ENCODE data around the gene SLC44A4.
A peak's percentile ranks its signal among the peaks of the same experiment; 100 is the strongest.
"Not testable (repeated sequence)": the region's sequence is repeated elsewhere in the genome, so short reads cannot be mapped to it uniquely, and the experiment has no call there.

The SLC44A4 gene

DNA sequence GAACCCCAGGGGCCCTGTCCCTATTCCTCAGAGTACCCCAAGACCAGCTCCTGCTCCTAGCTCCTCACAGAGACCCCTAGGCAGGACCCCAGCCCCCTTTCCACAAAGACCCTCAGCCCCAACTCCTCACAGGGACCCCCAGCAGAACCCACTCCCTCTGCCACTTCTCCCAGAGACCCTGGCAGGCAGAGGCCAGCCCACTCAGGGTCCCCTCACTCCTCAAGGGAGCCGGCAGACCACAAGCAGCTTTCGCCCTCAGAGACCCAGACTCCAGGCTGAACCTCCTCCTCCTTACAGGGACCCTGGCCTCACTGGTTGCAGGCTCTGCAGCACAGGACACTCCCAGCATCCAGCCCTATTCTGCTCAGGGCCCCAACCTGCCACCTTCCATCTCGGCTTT is 575 bp downstream of the SLC44A4 start:
- DNase-seq = no peak

DNA sequence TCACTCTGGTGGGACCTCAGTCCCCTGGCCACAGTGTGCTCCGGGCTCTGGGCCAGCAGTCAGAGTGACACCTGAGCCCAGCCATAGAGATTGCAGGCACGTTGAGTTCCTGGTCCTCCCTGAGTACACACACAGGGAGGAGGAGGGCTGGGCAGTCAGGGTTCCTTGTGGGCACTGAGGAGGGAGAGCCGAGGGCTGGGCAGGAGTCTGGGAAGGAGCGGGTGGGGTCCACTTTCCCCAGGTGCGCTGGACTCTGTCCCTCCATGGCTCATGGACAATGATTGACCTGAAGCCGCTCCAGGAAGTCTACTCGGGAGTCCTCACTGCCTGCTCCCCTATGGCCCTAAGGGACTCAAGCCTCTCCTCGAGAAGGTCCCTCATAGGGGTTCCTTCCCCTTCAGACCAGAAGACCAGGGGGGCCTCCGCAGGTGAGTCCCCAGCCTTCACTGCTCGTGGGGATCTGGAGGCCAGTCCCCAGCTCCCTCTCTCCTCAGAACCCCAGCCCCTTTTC is 1.1 kb downstream of the SLC44A4 start:
- DNase-seq = peak; percentile 39

DNA sequence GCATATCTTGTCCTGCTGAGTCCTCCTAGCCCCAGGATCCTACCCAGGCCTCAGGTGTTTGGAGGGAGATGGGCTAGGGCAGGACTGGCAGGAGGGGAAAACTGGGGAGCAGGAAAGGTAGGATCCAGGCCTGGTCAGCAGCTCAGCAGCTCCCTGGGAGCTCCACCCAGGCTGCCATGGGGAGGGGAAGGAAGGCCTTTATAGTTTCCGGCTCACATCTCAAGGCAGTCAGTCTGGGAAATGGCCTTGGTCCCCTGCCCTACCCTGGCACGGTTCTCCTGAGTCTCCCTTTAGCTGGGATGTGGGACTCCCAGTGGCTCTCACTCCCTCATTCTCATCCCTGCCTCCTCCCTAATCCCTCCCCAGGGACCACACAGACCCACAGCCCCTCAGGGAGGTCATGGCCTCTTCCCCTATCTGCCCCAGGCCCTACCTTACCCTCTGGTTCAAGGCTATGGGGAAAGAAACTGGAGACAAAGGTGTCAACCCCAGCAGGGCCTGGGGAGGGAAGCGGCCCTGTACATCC is 1.6 kb downstream of the SLC44A4 start:
- DNase-seq = no peak

DNA sequence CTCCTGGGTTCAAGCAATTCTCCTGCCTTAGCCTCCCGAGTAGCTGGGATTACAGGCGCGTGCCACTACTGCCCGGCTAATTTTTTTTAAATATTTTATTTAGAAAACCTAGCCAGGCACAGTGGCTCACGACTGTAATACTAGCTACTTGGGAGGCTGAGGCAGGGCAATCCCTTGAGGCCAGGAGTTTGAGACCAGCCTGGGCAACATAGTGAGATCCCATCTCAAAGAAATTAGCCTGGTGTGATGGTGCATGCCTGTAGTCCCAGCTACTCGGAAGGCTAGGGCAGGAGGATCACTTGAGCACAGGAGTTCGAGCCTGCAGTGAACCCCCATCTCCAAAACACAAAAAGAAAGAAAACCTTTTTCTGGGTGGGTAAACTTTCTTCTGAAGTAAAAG is 2.4 kb downstream of the SLC44A4 start:
- no peak for DNase-seq

DNA sequence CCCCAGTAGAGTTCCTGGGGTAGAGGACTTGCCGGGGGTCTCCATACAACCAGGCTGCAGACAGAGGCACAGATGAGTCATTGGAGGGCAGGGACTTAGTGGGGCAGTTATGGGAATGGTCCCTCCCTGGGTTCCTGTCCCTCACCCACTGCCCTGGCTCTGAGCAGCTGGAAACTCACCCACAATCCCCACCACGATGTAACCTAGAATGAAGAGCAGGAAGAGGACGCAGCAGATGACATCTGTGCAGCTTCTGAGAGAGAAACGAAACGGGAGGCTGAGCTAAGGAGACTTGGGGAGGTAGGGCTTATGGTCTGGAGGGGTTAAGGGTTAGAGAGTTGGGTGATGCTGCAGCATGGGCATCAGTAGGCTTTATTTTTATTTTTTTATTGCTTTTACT is 2.9 kb downstream of the SLC44A4 start:
- DNase-seq = no peak

DNA sequence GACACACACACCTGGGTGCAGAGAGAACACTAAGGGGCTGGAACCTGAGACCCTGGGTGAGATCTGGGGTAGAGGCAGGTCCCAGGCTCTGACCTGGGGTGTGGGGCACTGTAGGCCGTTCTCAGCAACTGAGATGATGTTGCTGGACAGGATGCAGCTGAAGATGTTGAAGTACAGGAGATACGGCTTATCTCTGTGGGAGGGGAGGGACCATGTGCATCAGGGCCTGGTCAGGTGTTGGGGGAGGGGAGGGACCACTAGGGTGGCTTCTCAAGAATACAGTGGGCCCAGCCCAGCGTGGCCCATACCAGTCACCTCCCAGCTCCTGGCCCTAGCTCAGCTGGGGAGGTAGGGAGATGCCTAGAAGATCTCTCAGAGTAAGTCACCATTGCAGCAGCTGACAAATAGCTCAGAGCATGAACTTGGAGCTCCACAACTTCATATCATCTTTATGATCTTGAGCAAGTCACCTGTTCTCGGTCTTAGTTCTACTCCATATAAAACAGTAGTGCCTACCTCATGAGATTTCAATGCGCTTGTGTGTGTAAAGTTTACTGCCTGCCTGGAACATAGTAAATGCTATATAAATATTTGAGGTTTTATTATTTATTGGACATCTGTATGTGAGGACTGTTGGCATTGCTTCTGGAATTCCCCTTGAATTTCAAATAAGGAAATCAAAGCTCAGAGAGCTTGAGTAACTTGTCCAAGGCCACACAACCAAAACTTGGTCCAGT is 3.8 kb downstream of the SLC44A4 start:
- DNase-seq = no peak

DNA sequence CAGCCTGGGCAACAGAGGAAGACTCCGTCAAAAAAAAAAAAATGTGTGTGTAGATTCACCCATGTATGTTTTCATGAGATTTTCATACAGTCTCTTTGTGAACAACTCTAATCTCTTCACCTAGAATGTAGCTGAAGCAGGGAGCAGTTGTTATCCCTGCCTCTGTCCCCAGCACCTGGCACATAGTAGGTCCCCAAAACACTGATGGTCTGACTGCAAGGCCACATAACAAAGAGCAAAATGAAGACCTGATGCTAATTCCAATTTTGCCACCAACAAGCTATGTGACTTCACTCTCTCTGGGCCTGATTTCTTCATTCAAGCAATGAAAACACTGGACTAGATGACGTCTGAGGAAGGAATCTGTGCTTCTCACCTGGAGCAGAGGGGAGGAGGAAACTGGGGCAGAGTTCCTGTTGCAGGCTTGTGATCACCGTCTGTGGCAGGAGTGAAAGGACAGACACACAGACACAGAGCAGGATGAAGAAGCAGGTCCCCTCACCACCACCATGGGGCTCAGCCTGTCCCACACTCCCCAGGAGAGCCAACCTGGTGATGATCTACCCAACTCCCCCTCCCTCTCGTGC is 4.6 kb downstream of the SLC44A4 start:
- DNase-seq = no peak

DNA sequence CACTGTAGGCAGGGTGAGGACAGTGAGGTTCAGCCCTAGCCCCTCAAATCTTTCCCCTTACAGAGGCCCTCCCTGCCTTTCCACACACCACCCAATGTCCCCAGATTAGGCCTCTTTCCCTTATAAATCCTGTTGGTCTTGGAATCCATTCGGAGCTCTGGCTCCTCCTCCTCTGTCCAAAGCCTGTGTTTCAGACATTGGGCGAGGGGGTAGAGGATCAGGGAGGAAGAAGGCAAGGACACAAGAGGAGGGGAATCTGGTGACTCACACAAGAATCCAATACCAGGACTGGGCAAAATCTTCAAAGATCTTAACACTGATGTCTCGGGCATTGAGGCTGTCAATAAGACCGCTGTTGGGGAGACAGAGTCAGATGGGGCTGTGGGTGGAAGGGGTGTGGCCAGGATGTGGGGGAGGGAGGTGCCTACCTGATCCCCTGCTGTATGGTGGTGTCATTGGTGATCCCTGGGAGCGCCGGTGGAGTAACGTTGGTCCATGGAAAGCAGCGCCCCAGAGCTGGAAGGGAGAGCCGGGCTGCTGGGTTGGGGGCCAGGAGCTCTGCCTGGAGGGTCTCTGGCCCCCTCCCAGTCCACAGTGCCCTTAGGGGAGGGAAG is 7.6 kb downstream of the SLC44A4 start:
- DNase-seq = no peak

DNA sequence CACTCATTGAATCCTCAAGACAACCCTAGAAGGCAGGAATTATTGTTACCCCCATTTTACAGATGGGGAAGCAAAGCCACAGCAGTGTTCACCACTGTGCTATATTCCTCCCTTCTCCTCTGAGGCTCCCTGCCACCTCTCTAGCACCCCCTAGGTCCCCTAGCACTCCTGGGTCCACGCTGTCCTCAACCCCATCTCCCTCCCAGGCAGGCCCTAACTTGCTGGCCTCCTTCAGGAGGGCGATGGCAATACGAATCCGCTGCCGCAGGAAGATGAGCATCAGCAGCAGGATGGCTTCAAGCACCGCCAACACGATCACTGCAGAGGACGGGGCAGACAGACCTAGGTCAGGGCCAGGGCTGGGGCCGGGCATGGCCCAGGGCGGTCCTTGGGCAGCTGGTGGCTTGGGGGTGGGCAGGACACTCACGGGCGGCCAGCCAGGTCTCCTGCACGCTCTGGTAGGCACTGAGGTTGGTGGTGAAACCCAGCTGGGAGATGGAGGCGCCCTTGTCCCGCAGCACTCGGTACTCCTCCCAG is 8.3 kb downstream of the SLC44A4 start:
- DNase-seq = peak; percentile 16

DNA sequence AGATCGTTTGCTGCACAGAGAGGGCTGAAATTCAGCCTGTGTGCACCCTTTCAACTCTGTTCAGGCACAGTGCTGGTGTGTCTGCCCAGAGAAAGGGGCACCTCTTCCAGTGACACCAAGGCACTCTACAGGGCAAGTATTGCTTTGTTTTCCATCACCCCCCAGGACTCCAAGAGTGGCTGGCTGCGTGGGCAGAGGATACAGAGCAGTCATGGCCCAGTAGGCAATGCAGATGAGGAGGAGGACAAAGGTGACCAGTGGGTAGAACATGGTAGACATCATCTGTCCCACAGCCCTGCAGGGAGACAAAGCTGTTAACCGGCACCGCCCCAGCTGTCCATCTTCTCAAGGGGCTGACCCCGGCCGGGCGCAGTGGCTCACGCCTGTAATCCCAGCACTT is 9.5 kb downstream of the SLC44A4 start:
- no peak for DNase-seq

DNA sequence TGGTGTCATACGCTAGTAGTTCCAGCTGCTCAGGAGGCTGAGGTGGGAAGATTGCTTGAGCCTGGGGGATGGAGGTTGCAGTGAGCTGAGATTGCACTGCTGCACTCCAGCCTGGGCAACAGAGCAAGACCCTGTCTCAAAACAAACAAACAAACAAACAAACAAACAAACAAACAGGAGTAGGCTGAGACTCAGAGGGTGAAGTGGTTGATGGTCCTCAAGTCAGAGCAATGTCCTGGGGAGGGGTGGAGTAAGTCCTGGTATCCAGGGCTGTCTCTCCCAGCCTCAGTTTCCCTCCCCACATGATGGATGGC is 10.2 kb downstream of the SLC44A4 start:
- DNase-seq = not testable (repeated sequence)

DNA sequence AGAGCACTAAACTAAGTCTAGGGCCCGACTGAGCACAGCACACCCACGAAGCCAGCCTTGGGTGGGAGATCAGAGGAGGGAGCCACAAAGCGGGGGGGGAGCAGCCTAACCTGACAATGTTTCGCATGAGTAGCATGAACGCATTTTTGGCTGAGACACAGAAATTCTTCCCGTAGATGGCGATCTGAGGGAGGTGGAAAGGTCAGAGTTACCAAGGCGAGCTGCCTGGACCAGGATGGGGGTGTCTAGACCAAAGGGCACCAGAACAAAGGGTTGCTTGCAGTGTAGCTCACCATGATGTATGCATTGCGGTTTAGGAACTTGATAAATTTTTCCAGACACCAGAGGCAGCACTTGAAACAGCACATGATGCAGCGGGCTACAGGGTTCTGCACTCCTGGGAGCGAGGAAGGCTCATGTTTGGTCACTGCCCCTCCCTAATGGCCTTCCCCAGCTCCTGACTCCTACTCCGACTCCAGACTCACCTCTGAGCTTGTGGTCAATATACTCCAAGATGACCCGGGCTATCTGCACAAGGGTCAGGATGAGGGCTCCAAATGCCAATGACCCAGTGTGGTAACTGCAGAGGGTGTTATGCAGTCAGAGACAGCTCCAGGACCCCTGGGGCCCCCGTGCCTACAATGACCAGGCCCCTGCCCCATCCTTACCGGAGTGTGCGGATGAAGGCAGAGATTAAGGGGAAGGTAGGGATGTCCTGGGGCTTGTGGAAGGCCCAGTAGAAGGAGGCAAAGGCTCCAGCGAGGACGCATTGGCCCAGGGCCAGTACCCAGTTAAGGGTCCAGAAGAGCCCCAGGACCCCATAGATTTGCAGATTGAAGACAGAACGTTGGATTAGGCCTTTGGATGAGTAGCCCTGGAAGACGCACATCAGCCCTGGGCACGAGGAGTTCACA is 13.3 kb downstream of the SLC44A4 start:
- no peak for DNase-seq

DNA sequence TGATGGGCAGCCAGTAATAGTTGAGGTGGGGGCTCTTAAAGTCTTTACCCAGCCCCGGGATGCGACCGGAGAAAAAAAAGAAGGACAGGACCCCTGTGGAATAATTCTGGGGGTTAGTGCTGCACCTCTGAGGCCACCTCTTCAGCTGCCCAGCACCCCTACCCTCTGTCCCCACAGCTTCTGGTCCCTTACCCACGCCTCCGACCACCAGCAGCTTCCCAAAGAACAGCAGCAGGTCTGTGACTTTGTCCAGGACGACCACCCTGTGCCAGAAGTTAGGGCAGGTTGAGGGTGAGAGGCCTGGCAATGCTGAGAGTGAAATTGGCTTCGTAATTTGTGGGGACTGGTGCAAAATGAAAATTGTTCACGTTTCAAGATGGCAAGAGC is 14.0 kb downstream of the SLC44A4 start:
- no peak for DNase-seq

DNA sequence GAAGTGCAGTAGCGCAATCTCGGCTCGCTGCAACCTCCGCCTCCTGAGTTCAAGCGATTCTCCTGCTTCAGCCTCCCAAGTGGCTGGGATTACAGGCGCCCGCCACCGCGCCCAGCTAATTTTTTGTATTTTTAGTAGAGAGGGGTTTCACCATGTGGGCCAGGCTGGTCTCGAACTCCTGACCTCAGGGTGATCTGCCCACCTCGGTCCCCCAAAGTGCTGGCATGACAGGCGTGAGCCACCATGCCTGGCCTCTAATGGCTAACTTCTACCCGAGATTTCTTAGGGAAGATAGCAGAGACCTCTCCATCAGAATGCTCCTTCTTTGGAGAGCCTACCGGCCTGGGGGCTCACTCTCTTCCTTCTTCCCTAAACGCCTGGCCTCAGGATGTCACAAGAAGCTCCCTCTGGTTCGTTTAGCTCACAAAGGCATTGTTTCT is 14.7 kb downstream of the SLC44A4 start:
- DNase-seq = not testable (repeated sequence)

DNA sequence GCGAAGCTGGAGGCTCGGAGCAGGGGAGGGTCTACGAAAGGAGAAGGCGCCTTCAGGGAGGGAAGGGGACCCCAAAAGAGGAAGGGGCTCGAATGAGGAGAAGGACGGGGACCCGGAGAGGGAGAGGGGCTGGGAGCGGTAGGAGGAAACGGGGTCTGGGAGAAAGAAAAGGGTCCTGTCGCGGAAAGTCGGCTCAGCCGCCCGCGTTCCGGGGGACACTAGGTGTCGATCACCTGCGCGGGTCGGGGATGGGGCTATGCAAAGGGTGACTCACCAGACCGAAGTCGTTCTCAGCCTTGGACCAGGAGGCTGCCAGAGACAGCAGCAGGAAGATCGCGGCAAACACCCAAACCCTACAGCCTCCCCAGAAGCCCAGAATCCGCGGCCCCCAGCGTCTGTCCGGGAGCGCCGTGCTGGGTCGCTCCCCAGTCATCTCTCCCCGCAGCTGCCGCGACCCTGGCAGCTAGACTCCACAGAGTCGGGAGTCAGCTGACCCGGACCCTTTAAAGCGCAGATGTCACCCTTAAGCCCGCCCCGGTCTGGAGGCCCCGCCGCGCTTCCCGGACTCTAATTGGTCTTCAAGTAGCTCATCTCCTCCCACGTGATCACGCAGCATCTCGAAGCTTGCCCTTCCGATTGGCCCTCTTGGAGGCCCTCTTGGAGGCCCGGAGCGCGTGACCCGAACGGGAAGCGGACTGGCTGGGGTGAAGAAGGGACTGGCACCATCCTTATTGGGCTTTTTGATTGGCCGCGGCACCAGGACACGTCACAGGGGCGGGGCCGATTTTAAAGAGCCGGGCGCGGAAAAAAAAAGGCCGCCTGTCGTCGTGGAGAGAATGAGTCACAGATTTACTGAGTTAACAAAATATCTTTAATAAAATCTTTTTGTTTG is 16.2 kb downstream of the SLC44A4 start, which contains the start of gene NEU1:
NEU1 (minus strand) TSS at position 478 of the 892 bp plus-strand sequence; CDS start at position 433, 45 bp downstream.
- peak; percentile 98 for DNase-seq

DNA sequence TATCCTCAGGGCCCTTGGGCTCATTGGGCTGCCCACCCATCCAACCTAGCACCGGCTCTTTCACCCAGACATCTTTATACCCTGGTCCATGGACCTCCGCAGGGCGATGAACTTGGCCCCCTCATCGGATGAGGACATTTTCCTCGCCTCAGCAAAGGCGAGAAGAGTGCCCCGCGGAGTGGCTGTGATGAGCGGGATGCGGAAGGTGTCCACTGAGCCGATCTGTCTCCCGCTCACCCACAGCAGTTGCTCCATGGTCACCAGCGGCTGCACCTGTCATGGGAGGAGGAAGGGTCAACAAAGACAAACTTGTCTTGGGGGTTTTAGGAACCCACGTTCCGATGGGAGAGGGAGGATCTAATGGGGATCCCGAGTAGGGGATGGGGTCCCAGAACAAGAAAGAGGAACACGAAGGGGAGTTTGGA is 16.9 kb downstream of the SLC44A4 start:
- DNase-seq = no peak

DNA sequence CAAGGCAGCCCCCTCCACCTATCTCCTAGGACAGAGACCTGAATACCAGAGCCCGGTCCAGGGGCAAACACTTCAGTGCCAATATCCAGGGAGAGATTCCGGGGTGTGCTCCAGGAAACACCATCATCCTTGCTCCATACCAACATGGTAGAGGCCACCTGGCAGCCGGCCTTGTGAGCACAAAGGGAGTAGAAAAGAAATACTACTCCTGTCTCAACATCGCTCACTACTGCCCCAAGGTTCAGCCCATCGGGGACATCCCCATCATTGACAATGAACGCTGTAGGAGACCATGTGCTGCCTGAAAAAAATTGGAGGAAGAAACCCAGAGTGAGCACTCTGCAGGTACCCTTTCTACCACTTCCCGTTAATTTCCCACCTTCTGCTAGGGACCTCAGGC is 17.6 kb downstream of the SLC44A4 start:
- no peak for DNase-seq

DNA sequence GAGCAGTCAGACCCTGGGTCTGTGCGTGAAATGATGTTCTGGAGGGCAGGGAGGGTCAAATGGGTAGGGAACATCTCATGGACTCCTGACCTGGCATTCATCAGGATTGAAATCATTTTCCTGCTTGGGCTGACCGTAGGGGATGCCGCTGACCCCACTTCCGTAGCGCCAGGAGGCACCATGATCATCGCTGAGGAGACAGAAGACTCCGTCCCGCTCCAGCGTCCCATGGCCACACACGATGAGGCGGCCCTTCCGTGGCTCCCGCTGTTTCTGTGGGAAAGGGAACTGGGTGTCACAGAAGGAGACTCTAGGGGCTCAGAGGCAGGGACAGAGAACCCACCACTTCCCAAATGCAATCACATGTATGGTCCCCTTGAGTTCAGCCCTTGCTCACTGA is 18.4 kb downstream of the SLC44A4 start:
- no peak for DNase-seq

DNA sequence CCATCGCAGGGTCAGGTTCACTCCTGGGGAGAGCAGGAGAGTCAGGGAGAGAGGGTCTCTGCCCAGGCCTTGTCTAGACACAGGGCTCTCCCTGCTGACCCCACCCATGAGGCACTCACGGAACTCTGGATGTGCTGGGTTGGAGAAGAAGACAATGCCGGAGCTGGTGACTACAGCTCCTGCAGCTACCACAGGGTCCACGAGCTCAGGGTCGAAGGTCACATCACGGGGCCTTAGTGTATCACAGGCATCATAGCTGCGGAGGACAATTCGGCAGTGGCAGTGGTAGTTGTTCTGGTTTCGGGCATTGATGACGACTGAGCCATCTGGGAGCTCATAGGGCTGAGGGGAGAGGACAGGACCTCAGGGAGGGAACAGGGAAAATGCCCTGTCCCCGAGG is 18.9 kb downstream of the SLC44A4 start:
- DNase-seq = no peak

DNA sequence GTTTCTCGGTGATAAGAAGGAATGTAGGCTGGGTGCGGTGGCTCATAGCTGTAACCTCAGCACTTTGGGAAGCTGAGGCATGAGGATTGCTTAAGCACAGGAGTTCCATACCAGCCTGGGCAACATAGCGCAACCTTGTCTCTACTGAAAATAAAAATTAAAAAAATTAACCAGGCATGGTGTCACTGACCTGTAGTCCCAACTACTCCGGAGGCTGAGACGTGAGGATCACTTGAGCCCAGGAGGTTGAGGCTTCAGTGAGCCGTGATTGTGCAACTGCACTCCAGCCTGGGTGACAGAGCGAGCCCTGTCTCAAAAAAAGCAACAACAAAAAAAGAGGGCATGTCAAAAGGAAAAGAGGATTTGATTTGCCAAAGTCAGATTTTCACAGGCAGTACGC is 20.1 kb downstream of the SLC44A4 start:
- no peak for DNase-seq

DNA sequence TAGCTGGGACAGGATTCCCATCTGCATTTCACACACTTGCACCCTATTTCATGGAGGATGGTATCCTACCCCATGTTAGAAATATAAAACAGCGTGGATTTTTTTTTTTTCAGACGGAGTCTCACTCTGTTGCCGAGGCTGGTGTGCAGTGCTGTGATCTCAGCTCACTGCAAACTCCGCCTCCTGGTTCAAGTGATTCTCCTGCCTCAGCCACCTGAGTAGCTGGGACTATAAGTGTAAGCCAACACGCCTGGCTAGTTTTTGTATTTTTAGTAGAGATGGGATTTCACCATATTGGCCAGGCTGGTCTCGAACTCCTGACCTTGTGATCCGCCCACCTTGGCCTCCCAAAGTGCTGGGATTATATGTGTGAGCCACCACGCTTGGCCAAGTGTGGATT is 21.0 kb downstream of the SLC44A4 start:
- not testable (repeated sequence) for DNase-seq
